ENCODE measurements around the gene DCBLD2.

DNA sequence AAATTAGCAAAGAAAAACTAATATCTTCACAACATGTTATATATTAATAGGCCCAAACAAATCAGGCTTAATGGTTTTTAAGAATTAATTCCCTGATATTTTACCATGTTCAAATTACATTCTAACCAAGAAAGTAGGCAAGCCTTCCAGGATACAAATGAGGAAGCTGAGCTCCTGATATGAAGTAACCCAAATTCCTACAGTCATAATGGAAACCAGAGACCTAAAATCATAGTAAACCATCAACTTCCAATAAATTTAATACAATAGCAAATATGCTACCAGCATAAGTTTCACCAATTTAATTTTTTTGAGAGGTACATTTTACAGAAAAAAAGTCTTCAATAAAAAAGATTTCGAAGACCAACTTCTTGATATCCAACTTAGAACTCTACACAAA lies 3.8 kb downstream of the DCBLD2 start:
- TF ChIP-seq, protein P1, sequence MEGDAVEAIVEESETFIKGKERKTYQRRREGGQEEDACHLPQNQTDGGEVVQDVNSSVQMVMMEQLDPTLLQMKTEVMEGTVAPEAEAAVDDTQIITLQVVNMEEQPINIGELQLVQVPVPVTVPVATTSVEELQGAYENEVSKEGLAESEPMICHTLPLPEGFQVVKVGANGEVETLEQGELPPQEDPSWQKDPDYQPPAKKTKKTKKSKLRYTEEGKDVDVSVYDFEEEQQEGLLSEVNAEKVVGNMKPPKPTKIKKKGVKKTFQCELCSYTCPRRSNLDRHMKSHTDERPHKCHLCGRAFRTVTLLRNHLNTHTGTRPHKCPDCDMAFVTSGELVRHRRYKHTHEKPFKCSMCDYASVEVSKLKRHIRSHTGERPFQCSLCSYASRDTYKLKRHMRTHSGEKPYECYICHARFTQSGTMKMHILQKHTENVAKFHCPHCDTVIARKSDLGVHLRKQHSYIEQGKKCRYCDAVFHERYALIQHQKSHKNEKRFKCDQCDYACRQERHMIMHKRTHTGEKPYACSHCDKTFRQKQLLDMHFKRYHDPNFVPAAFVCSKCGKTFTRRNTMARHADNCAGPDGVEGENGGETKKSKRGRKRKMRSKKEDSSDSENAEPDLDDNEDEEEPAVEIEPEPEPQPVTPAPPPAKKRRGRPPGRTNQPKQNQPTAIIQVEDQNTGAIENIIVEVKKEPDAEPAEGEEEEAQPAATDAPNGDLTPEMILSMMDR (IDR thresholded peaks at IDR 0.05 in 2 of 3, conservative IDR thresholded peaks at IDR 0.05 in 1 of 3; ENCODE audit: insufficient read depth in 2 of 3, low read depth in 1 of 3, low read length in 3 of 3): no peak
- TF ChIP-seq, protein P2, sequence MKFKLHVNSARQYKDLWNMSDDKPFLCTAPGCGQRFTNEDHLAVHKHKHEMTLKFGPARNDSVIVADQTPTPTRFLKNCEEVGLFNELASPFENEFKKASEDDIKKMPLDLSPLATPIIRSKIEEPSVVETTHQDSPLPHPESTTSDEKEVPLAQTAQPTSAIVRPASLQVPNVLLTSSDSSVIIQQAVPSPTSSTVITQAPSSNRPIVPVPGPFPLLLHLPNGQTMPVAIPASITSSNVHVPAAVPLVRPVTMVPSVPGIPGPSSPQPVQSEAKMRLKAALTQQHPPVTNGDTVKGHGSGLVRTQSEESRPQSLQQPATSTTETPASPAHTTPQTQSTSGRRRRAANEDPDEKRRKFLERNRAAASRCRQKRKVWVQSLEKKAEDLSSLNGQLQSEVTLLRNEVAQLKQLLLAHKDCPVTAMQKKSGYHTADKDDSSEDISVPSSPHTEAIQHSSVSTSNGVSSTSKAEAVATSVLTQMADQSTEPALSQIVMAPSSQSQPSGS (CRISPR knock-in tag; IDR thresholded peaks at IDR 0.05): no peak
- no peak for TF ChIP-seq ZNF175 (CRISPR knock-in tag; IDR thresholded peaks at IDR 0.05; ENCODE audit: low read depth)
- TF ChIP-seq EZH2 (IDR thresholded peaks at IDR 0.05; ENCODE audit: borderline replicate concordance, low read depth, low read length): no peak
- no peak for TF ChIP-seq MTA3 (IDR thresholded peaks at IDR 0.05; ENCODE audit: borderline replicate concordance)
- no peak for TF ChIP-seq ARNT (IDR thresholded peaks at IDR 0.05)
